ENCODE results near the gene PLCD3. TPM values are rescaled to one million over a fixed set of nuclear protein-coding genes. Genes with fewer than 3 reads are reported as not detected.

The PLCD3 gene
- total and polyA plus RNA-seq, 2 of the 13 experiments (the other 11 are each of a cell fraction or from before 2014, with no cell fraction given): 11.3 to 39.1 TPM

GRCh38 chr17:45161288-45162024 is 29.1 kb upstream of the PLCD3 start, which contains the start of gene HEXIM2 (continued):
- TF ChIP-seq ZBTB42 (CRISPR knock-in tag; IDR thresholded peaks at IDR 0.05) (no peak; the same call in 1 of the 2 replicates), NR2F1 (CRISPR knock-in tag; IDR thresholded peaks at IDR 0.05) (peak in 1 of 2 experiments; percentile 43; a peak in 1 of 4 replicates), SUZ12 (IDR thresholded peaks at IDR 0.05; ENCODE audit: low read depth, low read length) (peak; percentile 92), SATB2 (CRISPR knock-in tag; IDR thresholded peaks at IDR 0.05) (0 out of 2 replicates have a peak, but pooled peaks have one; percentile 27), ZNF44 (CRISPR knock-in tag; IDR thresholded peaks at IDR 0.05) (0 out of 2 replicates have a peak, but pooled peaks have one; percentile 22), ZNF350 (CRISPR knock-in tag; IDR thresholded peaks at IDR 0.05; ENCODE audit: borderline replicate concordance, low read depth) (peak; percentile 79), ZNF577 (CRISPR knock-in tag; IDR thresholded peaks at IDR 0.05; ENCODE audit: borderline replicate concordance, low read depth) (peak; percentile 56; the same call in 1 of the 2 replicates), ZNF724P (CRISPR knock-in tag; IDR thresholded peaks at IDR 0.05; ENCODE audit: borderline replicate concordance) (no peak; the same call in 1 of the 2 replicates), ZBTB7B (CRISPR knock-in tag; IDR thresholded peaks at IDR 0.05) (no peak; the same call in none of the 2 replicates), POLR2G (IDR thresholded peaks at IDR 0.05; ENCODE audit: low read depth, low read length) (peak; percentile 95), TBL1XR1 (IDR thresholded peaks at IDR 0.05; ENCODE audit: borderline replicate concordance, low read length, partially characterized antibody) (peak; percentile 76), MXD1 (CRISPR knock-in tag; IDR thresholded peaks at IDR 0.05) (no peak), KMT2B (CRISPR knock-in tag; IDR thresholded peaks at IDR 0.05) (peak; percentile 70), KIAA2018 (CRISPR knock-in tag; IDR thresholded peaks at IDR 0.05; ENCODE audit: borderline replicate concordance) (no peak; the same call in 1 of the 2 replicates), MXD4 (CRISPR knock-in tag; IDR thresholded peaks at IDR 0.05) (no peak; the same call in 1 of the 2 replicates), FOXA1 (IDR thresholded peaks at IDR 0.05) (peak; percentile 11; the same call in 1 of the 2 replicates), FOXA1 (CRISPR knock-in tag; IDR thresholded peaks at IDR 0.05) (peak; percentile 86), DNMT3B (CRISPR knock-in tag; conservative IDR thresholded peaks at IDR 0.05) (peak; percentile 96), NKX3-1 (CRISPR knock-in tag; IDR thresholded peaks at IDR 0.05) (no peak), HNF4G (IDR thresholded peaks at IDR 0.05; ENCODE audit: borderline replicate concordance, low read depth, low read length) (peak; percentile 30; the same call in 1 of the 2 replicates), HNF4G (CRISPR knock-in tag; IDR thresholded peaks at IDR 0.05; ENCODE audit: borderline replicate concordance, low read depth) (no peak)
